Nephron (organoid): ENCODE data around the gene PCNX1.
"Not testable (repeated sequence)": the region's sequence is repeated elsewhere in the genome, so short reads cannot be mapped to it uniquely, and the experiment has no call there.

Experiments used
- H3K27ac Mint-ChIP-seq, 3 experiments: 2 replicates each; pipeline ENCODE4 v1.8.0; 2020; ENCODE audit warnings: mixed read lengths in 3 of 3, mild to moderate bottlenecking in 2 of 3, moderate library complexity in 1 of 3
- H3K27me3 Mint-ChIP-seq: 2 replicates; pipeline ENCODE4 v1.8.0; 2021; ENCODE audit warnings: low read depth, mild to moderate bottlenecking, moderate library complexity, mixed read lengths
- H3K36me3 Mint-ChIP-seq: 2 replicates; pipeline ENCODE4 v1.8.0; 2020; ENCODE audit warnings: low read depth, mixed read lengths
- H3K4me1 Mint-ChIP-seq: 2 replicates; pipeline ENCODE4 v1.8.0; 2020; ENCODE audit warnings: mixed read lengths
- H3K4me3 Mint-ChIP-seq, 3 experiments: 2 replicates each; pipeline ENCODE4 v1.8.0; 2020; ENCODE audit warnings: mild to moderate bottlenecking in 3 of 3, mixed read lengths in 3 of 3, moderate library complexity in 2 of 3
- H3K9me3 Mint-ChIP-seq: 2 replicates; pipeline ENCODE4 v1.8.0; 2020; ENCODE audit warnings: mixed read lengths
- TF ChIP-seq, protein P1 (sequence below), 3 experiments: fragments of 200-600 bp; sonication (generic); IDR thresholded peaks; one replicate each; pipeline ENCODE4 v1.5.0; 2021; ENCODE audit warnings: antibody characterized with exemption in 3 of 3; ENCODE audit not compliant: unreplicated experiment in 3 of 3

PCNX1 gene

DNA sequence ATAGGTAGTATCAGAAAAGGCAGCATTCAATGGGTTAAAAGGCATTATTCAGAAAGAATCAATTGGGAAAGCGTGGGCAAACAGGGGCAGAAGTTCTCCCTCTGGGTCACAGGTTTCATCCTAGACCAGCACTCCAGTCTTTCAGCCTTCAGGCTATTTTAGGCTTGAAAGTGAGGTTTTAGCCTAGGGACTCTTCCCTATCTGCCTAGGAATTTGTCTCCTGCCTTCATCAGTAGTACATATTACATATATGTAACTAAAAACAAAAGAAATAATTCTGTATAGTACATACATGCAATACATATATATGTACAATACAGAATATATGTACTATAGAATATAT, 34.6 kb upstream of the PCNX1 start:
- TF ChIP-seq, protein P1, sequence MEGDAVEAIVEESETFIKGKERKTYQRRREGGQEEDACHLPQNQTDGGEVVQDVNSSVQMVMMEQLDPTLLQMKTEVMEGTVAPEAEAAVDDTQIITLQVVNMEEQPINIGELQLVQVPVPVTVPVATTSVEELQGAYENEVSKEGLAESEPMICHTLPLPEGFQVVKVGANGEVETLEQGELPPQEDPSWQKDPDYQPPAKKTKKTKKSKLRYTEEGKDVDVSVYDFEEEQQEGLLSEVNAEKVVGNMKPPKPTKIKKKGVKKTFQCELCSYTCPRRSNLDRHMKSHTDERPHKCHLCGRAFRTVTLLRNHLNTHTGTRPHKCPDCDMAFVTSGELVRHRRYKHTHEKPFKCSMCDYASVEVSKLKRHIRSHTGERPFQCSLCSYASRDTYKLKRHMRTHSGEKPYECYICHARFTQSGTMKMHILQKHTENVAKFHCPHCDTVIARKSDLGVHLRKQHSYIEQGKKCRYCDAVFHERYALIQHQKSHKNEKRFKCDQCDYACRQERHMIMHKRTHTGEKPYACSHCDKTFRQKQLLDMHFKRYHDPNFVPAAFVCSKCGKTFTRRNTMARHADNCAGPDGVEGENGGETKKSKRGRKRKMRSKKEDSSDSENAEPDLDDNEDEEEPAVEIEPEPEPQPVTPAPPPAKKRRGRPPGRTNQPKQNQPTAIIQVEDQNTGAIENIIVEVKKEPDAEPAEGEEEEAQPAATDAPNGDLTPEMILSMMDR (IDR thresholded peaks at IDR 0.05; ENCODE audit: unreplicated experiment in 3 of 3), result no peak
- Mint-ChIP-seq H3K4me3 (no peak overlapping the region), H3K9me3 (peaks cover 22% of the 10 kb centered on the region), H3K27ac (no peak overlapping the region), H3K36me3 (no peaks in the 10 kb centered on the region), H3K27me3 (no peaks in the 10 kb centered on the region), H3K4me1 (no peaks in the 10 kb centered on the region)

GRCh38 chr14:70873627-70874026, 33.6 kb upstream of the PCNX1 start:
- no peak overlapping the region for H3K27ac Mint-ChIP-seq
- H3K27me3 Mint-ChIP-seq, result no peaks in the 10 kb centered on the region
- no peaks in the 10 kb centered on the region for H3K36me3 Mint-ChIP-seq
- H3K4me1 Mint-ChIP-seq, result no peaks in the 10 kb centered on the region
- no peak overlapping the region for H3K4me3 Mint-ChIP-seq
- TF ChIP-seq, protein P1 (IDR thresholded peaks at IDR 0.05; ENCODE audit: unreplicated experiment in 3 of 3), result no peak
- H3K9me3 Mint-ChIP-seq, result peaks cover 19% of the 10 kb centered on the region

DNA sequence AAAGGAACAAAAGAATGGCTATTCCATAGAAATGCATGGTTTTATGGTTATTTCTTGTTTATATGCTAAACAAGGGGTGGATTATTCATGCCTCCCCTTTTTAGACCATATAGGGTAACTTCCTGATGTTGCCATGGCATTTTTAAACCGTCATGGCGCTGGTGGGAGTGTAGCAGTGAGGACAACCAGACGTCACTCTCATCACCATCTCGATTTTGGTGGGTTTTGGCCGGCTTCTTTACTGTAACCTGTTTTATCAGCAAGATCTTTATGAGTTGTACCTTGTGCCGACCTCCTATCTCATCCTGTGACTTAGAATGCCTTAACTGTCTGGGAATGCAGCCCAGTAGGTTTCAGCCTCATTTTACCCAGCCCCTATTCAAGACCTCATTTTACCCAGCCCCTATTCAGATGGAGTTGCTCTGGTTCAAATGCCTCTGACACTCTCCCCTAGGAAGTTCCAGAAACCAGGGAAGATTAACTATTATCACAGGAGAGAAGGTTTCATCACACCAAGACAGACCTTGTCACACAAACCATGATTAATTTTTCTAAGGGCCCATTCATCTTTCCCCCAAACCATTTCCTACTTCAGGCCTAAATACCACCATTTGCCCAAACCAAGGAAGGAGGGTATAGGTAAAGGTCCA, 31.3 kb upstream of the PCNX1 start:
- H3K27me3 Mint-ChIP-seq, H3K4me1 Mint-ChIP-seq, H3K36me3 Mint-ChIP-seq, H3K9me3 Mint-ChIP-seq, H3K27ac Mint-ChIP-seq, H3K4me3 Mint-ChIP-seq: not testable (repeated sequence)

- no peaks in the 10 kb centered on the region for H3K9me3 Mint-ChIP-seq
- peaks cover 11% of the 10 kb centered on the region for H3K27me3 Mint-ChIP-seq
- H3K27ac Mint-ChIP-seq, result no peak overlapping the region
These were observed 27.8 kb upstream of the PCNX1 start for GRCh38 chr14:70879448-70879847.

GRCh38 chr14:70880888-70881287, 26.4 kb upstream of the PCNX1 start:
- H3K36me3 Mint-ChIP-seq, H3K27ac Mint-ChIP-seq, H3K4me1 Mint-ChIP-seq, H3K4me3 Mint-ChIP-seq, H3K9me3 Mint-ChIP-seq: not testable (repeated sequence)
- H3K27me3 Mint-ChIP-seq, result peaks cover 14% of the 10 kb centered on the region

More at GRCh38 chr14:70879448-70879847, 27.8 kb upstream of the PCNX1 start:
- Mint-ChIP-seq H3K4me1 (no peaks in the 10 kb centered on the region), H3K4me3 (no peak overlapping the region), H3K36me3 (no peaks in the 10 kb centered on the region)
- TF ChIP-seq, protein P1 (IDR thresholded peaks at IDR 0.05; ENCODE audit: unreplicated experiment in 3 of 3), result no peak

DNA sequence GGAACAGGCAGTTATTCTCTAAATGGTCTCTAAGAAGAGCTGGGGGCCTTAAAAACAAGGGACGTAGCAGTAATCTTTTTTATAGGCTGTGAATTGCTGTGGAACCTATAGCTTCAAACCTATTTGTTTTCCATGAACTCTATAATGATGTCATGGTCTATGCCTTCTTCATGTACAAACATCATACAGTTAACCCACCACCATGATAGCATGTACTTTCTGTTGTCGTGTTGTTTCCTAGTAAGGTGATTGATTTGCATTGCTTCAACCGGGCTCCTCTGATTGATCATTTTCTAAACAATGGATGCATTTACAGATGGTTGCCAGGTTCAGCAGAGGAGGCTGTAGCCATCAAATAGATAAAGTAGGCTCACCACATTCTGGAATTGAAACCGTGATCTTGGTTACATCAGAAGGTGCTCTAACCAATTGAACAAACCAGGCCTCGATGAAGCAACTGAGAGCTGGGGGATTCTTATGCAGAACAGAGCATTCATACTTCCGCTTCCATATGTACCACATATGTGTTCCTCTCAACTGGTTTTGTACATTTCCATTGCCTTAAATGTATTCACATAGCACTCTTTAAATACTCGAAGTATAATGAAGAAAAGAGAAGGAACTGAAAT, 25.6 kb upstream of the PCNX1 start:
- H3K4me1 Mint-ChIP-seq, result no peaks in the 10 kb centered on the region
- peaks cover 14% of the 10 kb centered on the region for H3K27me3 Mint-ChIP-seq
- TF ChIP-seq, protein P1 (IDR thresholded peaks at IDR 0.05; ENCODE audit: unreplicated experiment in 3 of 3), result no peak
- H3K36me3 Mint-ChIP-seq, result no peaks in the 10 kb centered on the region
- no peak overlapping the region for H3K27ac Mint-ChIP-seq
- H3K4me3 Mint-ChIP-seq, result no peak overlapping the region
- no peaks in the 10 kb centered on the region for H3K9me3 Mint-ChIP-seq
